NCI-H2081 treated with DMSO at 0.1 percent for 48 hours (cell line): ENCODE results near the gene CWC15.
"Not testable (repeated sequence)": the region's sequence is repeated elsewhere in the genome, so short reads cannot be mapped to it uniquely, and the experiment has no call there.

Experiments
- DNase-seq: peaks from one replicate; lab custom pipeline; 2025; lab: John Stamatoyannopoulos, UW

Gene CWC15

GRCh38 chr11:94973099-94973968 is at the start of gene CWC15, which contains the start of gene KDM4D:
TSS of gene CWC15 (minus strand) at chr11:94973556. CDS start at chr11:94972185, 1,371 bp downstream.
TSS of gene KDM4D (plus strand) at chr11:94973709. CDS start at chr11:94997373, 23,664 bp downstream.
- DNase-seq, result peak; percentile 67

GRCh38 chr11:95021468-95021867 is 48.1 kb upstream of the CWC15 start:
- DNase-seq, result not testable (repeated sequence)

GRCh38 chr11:95016139-95016538 is 42.8 kb upstream of the CWC15 start:
- DNase-seq, result no peak

GRCh38 chr11:95014184-95014821 is 40.9 kb upstream of the CWC15 start:
- DNase-seq, result no peak

GRCh38 chr11:95011376-95011775 is 38.0 kb upstream of the CWC15 start:
- no peak for DNase-seq

DNA sequence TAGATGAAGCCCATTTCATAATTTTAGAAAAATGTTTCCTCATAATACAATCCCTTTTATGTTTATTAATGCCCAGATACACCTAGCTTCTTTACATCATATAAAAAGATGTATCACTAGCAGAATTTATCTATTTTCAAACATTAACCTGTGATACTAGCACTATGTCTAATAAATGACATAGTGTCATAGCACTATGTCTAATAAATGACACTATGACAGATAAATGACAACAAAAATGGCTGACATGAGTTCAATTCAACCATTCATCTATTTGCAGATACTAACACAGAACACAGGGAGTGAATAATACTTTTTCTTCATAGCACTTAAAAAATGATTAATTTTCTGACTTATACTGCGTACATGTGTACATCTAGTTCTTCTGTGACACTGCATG is 32.3 kb upstream of the CWC15 start:
- DNase-seq, result no peak

DNA sequence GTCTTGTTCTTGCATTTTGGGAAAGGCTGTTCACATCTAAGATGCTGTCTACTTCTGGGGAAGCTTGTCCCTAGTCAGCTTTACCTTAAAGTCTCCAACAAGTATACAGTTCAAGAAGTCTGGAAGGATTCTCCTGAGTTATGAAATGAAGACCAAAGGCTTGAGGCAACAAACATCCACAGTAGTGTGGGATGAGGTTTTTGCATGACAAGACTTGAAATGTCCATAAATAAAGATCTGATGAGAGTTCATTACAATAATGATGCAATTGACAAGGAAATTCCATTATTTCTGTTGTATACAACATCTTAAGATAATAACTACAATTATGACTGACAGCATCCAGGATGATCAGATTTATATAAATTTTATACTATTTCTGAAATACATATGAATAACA is 30.4 kb upstream of the CWC15 start:
- DNase-seq, result no peak

GRCh38 chr11:94998285-94998684 is 24.9 kb upstream of the CWC15 start:
- no peak for DNase-seq

DNA sequence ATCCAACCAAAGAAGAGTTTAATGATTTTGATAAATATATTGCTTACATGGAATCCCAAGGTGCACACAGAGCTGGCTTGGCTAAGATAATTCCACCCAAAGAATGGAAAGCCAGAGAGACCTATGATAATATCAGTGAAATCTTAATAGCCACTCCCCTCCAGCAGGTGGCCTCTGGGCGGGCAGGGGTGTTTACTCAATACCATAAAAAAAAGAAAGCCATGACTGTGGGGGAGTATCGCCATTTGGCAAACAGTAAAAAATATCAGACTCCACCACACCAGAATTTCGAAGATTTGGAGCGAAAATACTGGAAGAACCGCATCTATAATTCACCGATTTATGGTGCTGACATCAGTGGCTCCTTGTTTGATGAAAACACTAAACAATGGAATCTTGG is 24.1 kb upstream of the CWC15 start:
- DNase-seq, result no peak

GRCh38 chr11:94993400-94993943 is 20.1 kb upstream of the CWC15 start:
- no peak for DNase-seq

- DNase-seq, result no peak
These were observed 15.4 kb upstream of the CWC15 start for GRCh38 chr11:94988748-94989147.

DNA sequence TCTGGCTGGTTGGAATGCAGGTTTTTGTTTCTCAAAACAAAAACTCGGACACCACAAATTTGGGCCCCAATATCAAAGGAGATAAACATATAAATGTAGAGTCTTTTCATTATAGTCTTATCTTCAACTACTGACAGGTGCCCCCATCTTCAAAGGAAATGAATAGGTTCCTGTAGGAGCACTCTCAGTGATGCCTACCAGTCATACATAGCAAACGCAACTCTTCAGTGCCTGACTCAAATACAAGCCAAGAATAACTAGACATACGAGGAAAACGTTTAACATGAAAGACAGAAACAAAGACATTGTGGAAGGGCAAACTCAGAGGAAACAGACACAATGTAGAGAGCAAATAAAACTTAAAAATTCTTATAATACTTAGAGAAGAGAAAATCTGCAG is 14.0 kb upstream of the CWC15 start:
- DNase-seq, result no peak

GRCh38 chr11:94975599-94975998 is 2.2 kb upstream of the CWC15 start:
- DNase-seq, result no peak

DNA sequence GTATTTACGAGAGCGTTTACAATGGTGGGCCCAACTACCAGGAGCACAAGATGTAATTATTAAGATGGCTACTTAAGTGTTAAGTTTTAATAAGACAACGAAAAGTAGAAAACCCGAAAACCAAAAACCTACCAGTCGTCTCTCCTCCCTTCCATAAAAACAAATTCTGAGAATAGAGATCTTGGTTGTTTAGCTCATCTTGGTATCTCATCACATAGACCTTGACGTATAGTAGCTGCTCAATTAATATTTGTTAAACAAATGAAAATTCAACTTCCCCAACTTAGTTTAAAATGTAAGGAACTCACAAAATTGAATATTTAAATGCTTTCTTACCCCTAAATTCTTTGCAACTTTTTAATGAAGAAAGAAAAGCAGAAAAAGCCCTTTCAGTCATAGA is 822 bp upstream of the CWC15 start:
- DNase-seq, result no peak

DNA sequence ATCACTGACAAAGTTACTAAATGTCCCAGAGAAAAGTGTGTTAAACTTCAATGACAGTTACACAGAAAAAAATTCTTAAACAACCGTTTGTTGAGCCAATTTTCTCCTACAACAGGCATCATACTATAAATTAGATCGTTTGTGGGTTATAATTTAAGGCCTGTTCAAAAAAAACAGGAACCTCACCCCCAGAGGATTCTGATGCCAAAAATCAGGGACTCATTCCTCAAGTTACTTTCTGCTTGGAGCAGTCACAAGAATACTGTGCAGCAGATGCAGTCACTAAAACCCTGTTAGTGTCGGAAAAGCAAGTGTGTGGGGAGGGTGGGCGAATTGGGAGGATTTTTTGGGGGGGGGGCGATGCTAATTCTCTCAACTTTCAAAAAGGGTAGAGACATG is 657 bp downstream of the CWC15 start:
- DNase-seq, result no peak

GRCh38 chr11:94968334-94968958 is 4.9 kb downstream of the CWC15 start:
- no peak for DNase-seq

GRCh38 chr11:94964934-94965333 is 8.4 kb downstream of the CWC15 start:
- no peak for DNase-seq

- DNase-seq, result no peak
These were observed 12.1 kb downstream of the CWC15 start for GRCh38 chr11:94961255-94961654.

GRCh38 chr11:94960488-94960887 is 12.9 kb downstream of the CWC15 start:
- DNase-seq, result no peak

GRCh38 chr11:94959179-94959578 is 14.2 kb downstream of the CWC15 start:
- no peak for DNase-seq

GRCh38 chr11:94958121-94958696 is 15.1 kb downstream of the CWC15 start:
- no peak for DNase-seq

- DNase-seq, result no peak
These were observed 16.4 kb downstream of the CWC15 start for GRCh38 chr11:94956963-94957362.
